H9 (cell line): ENCODE data around the gene ARMH3. TPM values are rescaled to one million over a fixed set of nuclear protein-coding genes. Genes with fewer than 3 reads are reported as not detected.
"Not testable (repeated sequence)": the region's sequence is repeated elsewhere in the genome, so short reads cannot be mapped to it uniquely, and the experiment has no call there.

ENCODE experiments used
- DNase-seq: peaks from one replicate; pipeline ENCODE4 v3.0.0-alpha.2; 2017
- H2AFZ ChIP-seq: one replicate; pipeline ENCODE4 v1.6.1; 2013; ENCODE audit warnings: mild to moderate bottlenecking, low read length, control low read depth, moderate library complexity
- H2AK5ac ChIP-seq: 2 replicates; pipeline ENCODE4 v1.6.1; 2013; ENCODE audit warnings: low read length, control low read depth, mixed read lengths; ENCODE audit not compliant: insufficient read length
- H2BK120ac ChIP-seq: one replicate; pipeline ENCODE4 v1.6.1; 2013; ENCODE audit warnings: low read depth, mild to moderate bottlenecking, low read length, control low read depth, inconsistent platforms; ENCODE audit not compliant: poor library complexity, severe bottlenecking
- H2BK12ac ChIP-seq: 2 replicates; pipeline ENCODE4 v1.6.1; 2013; ENCODE audit warnings: low read length, control low read depth, mixed read lengths, low read depth; ENCODE audit not compliant: insufficient read length
- H2BK15ac ChIP-seq: 2 replicates; pipeline ENCODE4 v1.6.1; 2013; ENCODE audit warnings: low read depth, low read length, control low read depth
- H2BK20ac ChIP-seq: one replicate; pipeline ENCODE4 v1.6.1; 2013; ENCODE audit warnings: low read depth, mild to moderate bottlenecking, low read length, control low read depth, inconsistent platforms; ENCODE audit not compliant: poor library complexity, severe bottlenecking
- H2BK5ac ChIP-seq: 2 replicates; pipeline ENCODE4 v1.6.1; 2013; ENCODE audit warnings: low read length, control low read depth, mixed read lengths; ENCODE audit not compliant: insufficient read length
- H3K14ac ChIP-seq: 2 replicates; pipeline ENCODE4 v1.6.1; 2013; ENCODE audit warnings: low read length, control low read depth; ENCODE audit not compliant: insufficient read depth
- H3K18ac ChIP-seq: 2 replicates; pipeline ENCODE4 v1.6.1; 2013; ENCODE audit warnings: low read depth, mild to moderate bottlenecking, mixed read lengths, low read length, control low read depth; ENCODE audit not compliant: insufficient read length
- H3K23ac ChIP-seq: 2 replicates; pipeline ENCODE4 v1.6.1; 2013; ENCODE audit warnings: low read length, control low read depth, mixed read lengths, low read depth; ENCODE audit not compliant: insufficient read length
- H3K23me2 ChIP-seq: 2 replicates; pipeline ENCODE4 v1.6.1; 2013; ENCODE audit warnings: low read depth, mild to moderate bottlenecking, mixed read lengths, low read length, control low read depth; ENCODE audit not compliant: insufficient read length, poor library complexity, severe bottlenecking
- H3K27ac ChIP-seq: 2 replicates; pipeline ENCODE4 v1.5.1; 2013; ENCODE audit warnings: low read length, control low read depth, mixed read lengths, low read depth; ENCODE audit not compliant: insufficient read length
- H3K27me3 ChIP-seq: 2 replicates; pipeline ENCODE4 v1.6.1; 2013; ENCODE audit warnings: low read length, control low read depth, inconsistent platforms; ENCODE audit not compliant: insufficient read depth
- H3K4ac ChIP-seq: 2 replicates; pipeline ENCODE4 v1.6.1; 2013; ENCODE audit warnings: low read depth, mild to moderate bottlenecking, control low read depth, inconsistent platforms, low read length, moderate library complexity
- H3K4me1 ChIP-seq: 2 replicates; pipeline ENCODE4 v1.6.1; 2013; ENCODE audit warnings: low read length, control low read depth, inconsistent platforms; ENCODE audit not compliant: insufficient read depth
- H3K4me2 ChIP-seq: 2 replicates; pipeline ENCODE4 v1.6.1; 2013; ENCODE audit warnings: low read length, control low read depth, mixed read lengths; ENCODE audit not compliant: insufficient read length, insufficient read depth
- H3K56ac ChIP-seq: 2 replicates; pipeline ENCODE4 v1.6.1; 2013; ENCODE audit warnings: low read depth, mild to moderate bottlenecking, mixed read lengths, low read length, control low read depth; ENCODE audit not compliant: insufficient read length
- H3K79me1 ChIP-seq: 2 replicates; pipeline ENCODE4 v1.6.1; 2013; ENCODE audit warnings: low read depth, mild to moderate bottlenecking, moderate library complexity, low read length, control low read depth, inconsistent platforms; ENCODE audit not compliant: insufficient read depth, poor library complexity, severe bottlenecking
- H3K79me2 ChIP-seq: 2 replicates; pipeline ENCODE4 v1.6.1; 2013; ENCODE audit warnings: low read length, control low read depth, inconsistent platforms; ENCODE audit not compliant: insufficient read depth
- H3K9ac ChIP-seq: 2 replicates; pipeline ENCODE4 v1.6.1; 2013; ENCODE audit warnings: low read length, control low read depth, mixed read lengths; ENCODE audit not compliant: insufficient read length; ENCODE audit errors: extremely low read depth
- H3K9me3 ChIP-seq: one replicate; pipeline ENCODE4 v1.6.1; 2013; ENCODE audit warnings: low read depth, low read length, inconsistent platforms; ENCODE audit not compliant: control insufficient read depth
- H3T11ph ChIP-seq: one replicate; pipeline ENCODE4 v1.6.1; 2013; ENCODE audit warnings: mild to moderate bottlenecking, low read length, control low read depth, inconsistent platforms
- H4K20me1 ChIP-seq: one replicate; pipeline ENCODE4 v1.6.1; 2013; ENCODE audit not compliant: control insufficient read depth, insufficient read length, insufficient read depth
- H4K5ac ChIP-seq: 2 replicates; pipeline ENCODE4 v1.6.1; 2013; ENCODE audit warnings: low read depth, mild to moderate bottlenecking, mixed read lengths, low read length, control low read depth; ENCODE audit not compliant: insufficient read length
- H4K8ac ChIP-seq: replicated peaks from 2 replicates; pipeline ENCODE4 v1.6.1; 2013; ENCODE audit warnings: low read length, control low read depth, mixed read lengths, low read depth; ENCODE audit not compliant: insufficient read length
- H4K91ac ChIP-seq: 2 replicates; pipeline ENCODE4 v1.6.1; 2013; ENCODE audit warnings: low read depth, mild to moderate bottlenecking, moderate library complexity, mixed read lengths, low read length, control low read depth; ENCODE audit not compliant: insufficient read length
- H3K27ac Mint-ChIP-seq, 3 experiments: 2 replicates in 2 of 3; 3 replicates in 1 of 3; pipeline ENCODE4 v1.8.0; 2020 to 2021; ENCODE audit warnings: mixed read lengths in 3 of 3, mild to moderate bottlenecking in 1 of 3, moderate library complexity in 1 of 3
- H3K27me3 Mint-ChIP-seq: 2 replicates; pipeline ENCODE4 v1.8.0; 2021; ENCODE audit warnings: low read depth, mild to moderate bottlenecking, moderate library complexity, mixed read lengths
- H3K36me3 Mint-ChIP-seq, 3 experiments: 2 replicates in 2 of 3; 3 replicates in 1 of 3; pipeline ENCODE4 v1.8.0; 2020 to 2021; ENCODE audit warnings: low read depth in 3 of 3, mixed read lengths in 3 of 3; ENCODE audit not compliant: insufficient read depth in 1 of 3
- H3K4me1 Mint-ChIP-seq, 2 experiments: 2 replicates each; pipeline ENCODE4 v1.8.0; 2020; ENCODE audit warnings: mixed read lengths in 2 of 2
- H3K4me3 Mint-ChIP-seq, 2 experiments: 2 replicates in 1 of 2; 3 replicates in 1 of 2; pipeline ENCODE4 v1.8.0; 2020 to 2021; ENCODE audit warnings: mild to moderate bottlenecking in 2 of 2, mixed read lengths in 2 of 2, moderate library complexity in 1 of 2
- H3K9me3 Mint-ChIP-seq, 2 experiments: 2 replicates in 1 of 2; 3 replicates in 1 of 2; pipeline ENCODE4 v1.8.0; 2020; ENCODE audit warnings: mild to moderate bottlenecking in 2 of 2, mixed read lengths in 2 of 2, moderate library complexity in 1 of 2
- CTCF ChIP-seq: fragments of 200-600 bp; sonication (generic); conservative IDR thresholded peaks from 3 replicates; pipeline ENCODE4 v1.8.0; 2021; ENCODE audit warnings: antibody characterized with exemption, mild to moderate bottlenecking
- WGBS: extraction: QIAGEN DNeasy Blood & Tissue Kit; methylation state at CpG from one replicate; pipeline ENCODE4 v1.1.7; 2013; ENCODE audit warnings: missing lambda C conversion rate, low lambda C conversion rate, mixed read lengths; ENCODE audit not compliant: insufficient read length; ENCODE audit errors: extremely low coverage; 5-methylcytosine and 5-hydroxymethylcytosine counted together
- total RNA-seq: library from RNA; stranded (reverse); gene quantifications from 2 replicates; pipeline ENCODE4 v1.2.1, GENCODE V29; 2021

ARMH3 gene
- total RNA-seq, 1 experiment from 2014 or later = 20.4 TPM

GRCh38 chr10:102038410-102038809 lies 17.6 kb downstream of the ARMH3 start:
- Histone ChIP-seq H3K79me2 (no peaks in the 10 kb centered on the region), H3K27ac (no peak overlapping the region)
- no peak overlapping the region for H3K4me3 Mint-ChIP-seq

GRCh38 chr10:102035807-102036206 lies 20.2 kb downstream of the ARMH3 start:
- not testable (repeated sequence) for H2AFZ ChIP-seq, H3K23ac ChIP-seq, H3K4me1 Mint-ChIP-seq, H3K27ac ChIP-seq, H3K18ac ChIP-seq, H2AK5ac ChIP-seq, H2BK5ac ChIP-seq, H3K9me3 ChIP-seq, H3K14ac ChIP-seq, H3K27me3 ChIP-seq, H3K27ac Mint-ChIP-seq, H2BK15ac ChIP-seq, H4K20me1 ChIP-seq, H3K79me2 ChIP-seq, H2BK12ac ChIP-seq, H4K8ac ChIP-seq, H3K23me2 ChIP-seq, H2BK120ac ChIP-seq, H3K56ac ChIP-seq, H4K91ac ChIP-seq, H3T11ph ChIP-seq, H3K4ac ChIP-seq, DNase-seq, H3K9ac ChIP-seq, H4K5ac ChIP-seq, H3K27me3 Mint-ChIP-seq, H3K4me2 ChIP-seq, H3K79me1 ChIP-seq, H2BK20ac ChIP-seq, H3K4me1 ChIP-seq, H3K4me3 Mint-ChIP-seq
- WGBS = no CpG with 5 or more reads among the region's 33 CpGs
- Mint-ChIP-seq H3K36me3 (peaks cover 48 to 69% (median 68%) of the 10 kb centered on the region in 3 experiments), H3K9me3 (peaks cover 4 to 13% of the 10 kb centered on the region in 2 experiments; a peak in 3 of 5 replicates)

More at GRCh38 chr10:102038410-102038809, 17.6 kb downstream of the ARMH3 start:
- TF ChIP-seq CTCF = no peak
- H3K27me3 ChIP-seq = no peaks in the 10 kb centered on the region
- no peaks in the 10 kb centered on the region for H3K23me2 ChIP-seq
- Mint-ChIP-seq H3K27ac (no peak overlapping the region), H3K4me1 (no peaks in the 10 kb centered on the region), H3K9me3 (peaks cover 4 to 13% of the 10 kb centered on the region in 2 experiments; a peak in 3 of 5 replicates), H3K36me3 (peaks cover 35 to 50% (median 44%) of the 10 kb centered on the region in 3 experiments), H3K27me3 (no peaks in the 10 kb centered on the region)
- H2BK15ac ChIP-seq = no peak overlapping the region
- H3K14ac ChIP-seq = no peak overlapping the region
- no peak overlapping the region for H2BK12ac ChIP-seq
- DNase-seq = no peak
- no peak overlapping the region for H3K23ac ChIP-seq
- H3T11ph ChIP-seq = no peak overlapping the region
- no peaks in the 10 kb centered on the region for H3K4me1 ChIP-seq
- no peak overlapping the region for H2BK120ac ChIP-seq
- H4K20me1 ChIP-seq = no peaks in the 10 kb centered on the region
- H3K18ac ChIP-seq = no peak overlapping the region
- no peak overlapping the region for H2BK5ac ChIP-seq
- H4K5ac ChIP-seq = no peak overlapping the region
- no peak overlapping the region for H2BK20ac ChIP-seq
- H4K8ac ChIP-seq = no peak overlapping the region
- no peak overlapping the region for H2AFZ ChIP-seq
- H3K9ac ChIP-seq = no peak overlapping the region
- H2AK5ac ChIP-seq = no peak overlapping the region
- H3K56ac ChIP-seq = no peak overlapping the region
- no peak overlapping the region for H3K4me2 ChIP-seq
- no peaks in the 10 kb centered on the region for H3K79me1 ChIP-seq
- no peaks in the 10 kb centered on the region for H3K9me3 ChIP-seq
- no peak overlapping the region for H3K4ac ChIP-seq
- H4K91ac ChIP-seq = no peak overlapping the region
